Spleen (tissue), 7 donors: ENCODE data around the gene GPR173.

Experiments
- CTCF ChIP-seq, 11 experiments: fragments of 200-600 bp in 7 of 11; fragments of 450-650 bp in 4 of 11; sonication (generic) in 4 of 11; IDR thresholded peaks in 8 of 11; conservative IDR thresholded peaks in 3 of 11; 1 replicate in 7 of 11; 2 replicates in 4 of 11; pipeline versions ENCODE4 v1.4.0 to v1.8.0; 2016 to 2021; ENCODE audit warnings: antibody characterized with exemption in 11 of 11, inconsistent platforms in 4 of 11, mild to moderate bottlenecking in 1 of 11
- POLR2A ChIP-seq, 3 donors: fragments of 450-650 bp; IDR thresholded peaks; one replicate each; pipeline ENCODE4 v1.5.1; 2017; ENCODE audit warnings: antibody characterized with exemption in 3 of 3, mild to moderate bottlenecking in 1 of 3
- POLR2AphosphoS5 ChIP-seq, 3 donors: sonication (generic); formaldehyde crosslinking; IDR thresholded peaks; one replicate each; pipeline ENCODE4 v1.5.1; 2017; ENCODE audit warnings: antibody characterized with exemption in 3 of 3
- donor health status: DM: no; HTN: no; CAD: no; lungs with moderate emphysema.
- donor health status: DM: no; HTN: no; CAD: no.
- donor health status: DM: no; HTN: no; CAD: no.

GRCh38 chrX:53086464-53086863, 37.9 kb downstream of the GPR173 start:
- peak in 1 of 3 donors; percentile 36 for TF ChIP-seq POLR2AphosphoS5 (IDR thresholded peaks at IDR 0.05)
- no peak for TF ChIP-seq CTCF (IDR thresholded peaks at IDR 0.05 in 8 of 11, conservative IDR thresholded peaks at IDR 0.05 in 3 of 11)
- TF ChIP-seq POLR2A (IDR thresholded peaks at IDR 0.05) = no peak
